HG03135 (cell line): ENCODE data around the gene CDV3.

Experiments used
- ATAC-seq: cut with Tn5 transposase; IDR thresholded peaks from one replicate; pipeline ENCODE4 v1.9.1; 2021; ENCODE audit warnings: mild to moderate bottlenecking, moderate library complexity; ENCODE audit not compliant: unreplicated experiment

CDV3 gene

GRCh38 chr3:133563816-133564215, 9.7 kb upstream of the CDV3 start:
- no peak for ATAC-seq

GRCh38 chr3:133568294-133569014, 5.0 kb upstream of the CDV3 start:
- ATAC-seq, result no peak

GRCh38 chr3:133570139-133570936, 3.1 kb upstream of the CDV3 start:
- no peak for ATAC-seq

- ATAC-seq, result no peak
Observed at GRCh38 chr3:133570937-133571320, 2.6 kb upstream of the CDV3 start.

DNA sequence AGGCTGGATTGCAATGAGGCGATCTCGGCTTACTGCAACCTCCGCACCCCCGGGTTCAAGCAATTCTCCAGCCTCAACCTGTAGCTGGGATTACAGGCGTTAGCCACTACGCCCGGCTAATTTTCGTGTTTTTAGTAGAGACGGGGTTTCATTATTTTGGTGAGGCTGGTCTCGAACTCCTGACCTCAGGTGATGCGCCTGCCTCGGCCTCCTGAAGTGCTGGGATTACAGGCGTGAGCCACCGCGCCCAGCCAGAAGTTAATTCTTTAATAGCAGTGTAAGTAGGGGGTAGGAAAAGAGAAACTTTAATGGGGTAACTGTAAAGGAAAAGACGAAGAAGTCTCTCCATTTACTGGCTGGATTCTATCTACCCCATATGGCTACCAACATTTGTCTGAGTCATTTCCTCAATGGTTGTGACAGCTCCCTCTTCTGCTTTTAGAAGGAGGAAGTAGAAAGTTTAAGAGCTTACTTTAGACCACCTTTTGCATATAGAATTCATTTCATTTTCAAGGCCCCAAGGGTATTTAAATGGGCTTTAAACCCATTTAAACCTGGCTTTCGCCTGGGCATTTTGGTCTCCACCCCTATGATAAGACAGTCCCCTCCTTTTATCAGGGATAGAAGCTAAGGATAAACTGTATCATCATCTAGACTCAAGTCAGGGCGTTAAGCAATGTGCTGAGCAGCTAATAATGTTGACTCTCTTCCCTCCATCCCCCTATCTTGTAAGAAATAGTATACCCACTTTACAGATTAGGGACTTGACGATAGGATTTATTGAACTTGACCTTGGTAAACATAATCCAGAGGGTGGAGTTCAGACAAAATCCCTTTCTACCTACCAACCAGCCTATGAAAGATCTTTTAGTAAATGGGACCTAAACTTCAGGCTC, 1.1 kb upstream of the CDV3 start:
- no peak for ATAC-seq

DNA sequence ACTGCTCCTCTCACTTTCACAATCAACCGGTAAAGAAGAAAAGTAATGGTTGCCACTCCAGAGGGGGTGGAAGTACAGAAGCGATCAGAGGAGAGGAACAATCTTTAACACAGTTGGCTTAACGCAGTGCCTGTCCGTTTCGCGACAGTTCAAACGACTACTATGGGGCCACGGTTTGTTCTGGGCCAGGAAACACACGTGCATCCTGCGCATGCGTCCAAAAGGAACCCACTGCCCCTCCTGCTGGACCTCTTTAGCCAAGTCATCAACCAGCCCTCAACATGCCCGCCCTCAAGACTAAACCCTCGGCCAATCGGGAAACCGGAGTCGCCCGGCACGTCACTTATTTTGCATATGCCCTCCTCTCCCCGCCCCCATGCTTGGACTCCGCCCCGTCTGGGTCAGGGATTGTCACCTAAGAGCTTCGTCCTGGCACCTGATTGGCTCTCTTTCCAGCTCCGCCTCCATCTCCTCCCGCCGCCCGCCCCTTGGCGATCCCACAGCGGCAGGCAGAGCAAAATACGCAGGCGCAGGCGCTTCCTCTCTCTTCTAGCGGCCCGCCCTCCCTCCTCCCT, 345 bp upstream of the CDV3 start:
- ATAC-seq, result peak; percentile 82

DNA sequence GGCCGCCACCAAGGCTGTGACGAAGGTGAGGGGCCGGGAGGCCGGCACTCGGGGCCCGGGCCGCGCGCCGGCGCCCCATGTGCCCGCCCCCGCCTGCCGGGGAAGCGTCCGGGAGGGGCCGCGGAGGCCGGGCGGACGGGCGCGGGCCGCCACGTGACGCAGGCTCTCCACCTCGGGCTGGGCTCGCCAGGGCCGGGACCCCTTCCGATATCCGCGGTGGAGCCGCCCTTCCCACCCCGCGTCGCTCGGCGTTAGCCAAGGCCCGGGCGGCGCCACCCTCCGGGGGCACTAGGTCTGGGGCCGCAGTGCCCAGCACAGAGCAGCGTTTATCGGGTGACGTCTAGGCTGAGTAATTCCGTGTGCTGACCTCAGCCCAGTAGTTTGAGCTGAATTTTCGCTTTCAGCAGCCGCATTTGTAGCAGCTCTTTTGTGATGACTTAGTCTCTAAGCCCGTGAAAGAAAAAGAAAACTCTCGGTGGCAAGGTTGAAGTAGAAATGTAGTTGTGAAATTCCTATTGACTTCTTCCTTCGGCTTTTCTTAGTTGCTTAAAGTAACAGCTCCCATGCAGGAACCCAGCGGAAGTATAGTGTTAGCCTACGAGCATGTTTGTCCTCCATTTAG, 885 bp downstream of the CDV3 start:
- peak; percentile 22 for ATAC-seq

GRCh38 chr3:133575086-133575485, 1.6 kb downstream of the CDV3 start:
- ATAC-seq, result no peak

GRCh38 chr3:133576169-133576568, 2.7 kb downstream of the CDV3 start:
- no peak for ATAC-seq

DNA sequence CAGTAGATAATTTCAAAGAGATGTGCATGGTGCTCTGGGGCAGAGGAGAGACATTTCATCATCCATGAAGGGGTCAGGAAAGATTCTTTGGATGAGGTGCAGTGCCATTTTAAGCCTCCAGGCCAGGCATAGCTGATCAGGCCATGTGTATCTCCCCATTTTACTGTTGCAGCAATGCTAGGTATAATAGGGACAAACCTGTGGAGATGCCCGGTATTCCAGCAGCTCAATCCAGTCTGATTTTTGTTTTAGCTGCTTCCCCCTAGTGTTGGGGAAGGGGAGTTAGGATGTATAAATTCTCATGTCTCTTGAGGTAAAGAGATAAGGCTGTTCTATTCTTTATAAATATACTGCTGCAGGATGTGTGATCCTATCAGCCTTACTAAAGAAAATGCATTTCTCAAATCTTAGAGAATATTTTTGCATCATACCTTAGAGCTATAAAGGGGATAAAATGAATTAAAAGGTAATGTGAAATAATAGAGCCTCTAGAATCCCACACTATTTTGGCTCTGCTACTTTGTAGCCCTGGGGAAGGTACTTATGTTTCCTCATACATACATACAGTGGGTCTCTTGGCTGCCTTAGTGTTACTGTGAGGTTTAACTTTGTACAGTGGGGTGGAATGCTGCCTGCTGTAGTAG, 5.2 kb downstream of the CDV3 start:
- no peak for ATAC-seq

GRCh38 chr3:133583396-133583795, 9.9 kb downstream of the CDV3 start:
- ATAC-seq, result no peak

- no peak for ATAC-seq
Observed at GRCh38 chr3:133588035-133588434, 14.5 kb downstream of the CDV3 start.

GRCh38 chr3:133588784-133589465, 15.4 kb downstream of the CDV3 start:
- no peak for ATAC-seq

GRCh38 chr3:133589503-133589902, 16.0 kb downstream of the CDV3 start:
- no peak for ATAC-seq

- ATAC-seq, result no peak
Observed at GRCh38 chr3:133591271-133591742, 17.8 kb downstream of the CDV3 start.

DNA sequence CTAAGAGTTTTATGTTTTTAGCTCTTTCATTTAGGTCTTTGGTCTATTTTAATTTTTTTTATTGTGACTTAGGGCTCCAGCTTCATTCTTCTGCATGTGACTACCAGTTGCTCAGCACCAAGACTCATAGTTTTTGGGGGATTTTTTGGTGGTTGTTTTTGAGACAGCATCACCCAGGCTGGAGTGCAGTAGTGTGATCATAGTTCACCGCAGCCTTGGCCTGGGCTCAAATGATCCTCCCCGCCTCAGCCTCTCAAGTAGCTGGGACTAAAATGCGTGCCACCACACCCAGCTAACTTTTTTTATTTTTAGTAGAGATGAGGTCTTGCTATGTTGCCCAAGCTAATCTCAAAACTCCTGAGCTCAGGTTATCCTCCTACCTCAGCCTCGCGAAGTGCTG, 19.4 kb downstream of the CDV3 start:
- no peak for ATAC-seq

- ATAC-seq, result no peak
Observed at GRCh38 chr3:133593243-133593642, 19.8 kb downstream of the CDV3 start.

DNA sequence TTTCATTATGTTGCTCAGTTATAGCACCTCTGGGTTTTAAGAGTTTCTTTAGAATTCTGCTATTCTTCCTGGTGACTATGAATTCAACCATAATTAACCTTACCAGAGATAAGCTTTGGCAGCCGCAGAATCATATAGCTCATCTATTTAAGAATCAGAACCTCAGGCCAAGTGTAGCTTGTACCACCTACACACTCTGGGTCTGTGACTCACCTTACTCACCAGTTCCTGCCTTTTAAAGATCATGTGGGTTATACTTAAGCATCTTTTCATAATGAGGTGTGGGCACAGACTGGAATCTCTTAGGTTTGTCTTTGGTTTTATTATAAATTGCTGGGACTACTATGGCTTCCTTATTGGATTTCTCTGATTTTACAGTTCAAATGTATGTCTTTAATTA, 21.9 kb downstream of the CDV3 start:
- no peak for ATAC-seq

GRCh38 chr3:133598405-133598804, 24.9 kb downstream of the CDV3 start:
- no peak for ATAC-seq
